GM12864 (cell line): ENCODE data around the gene SCYL2.
"Not testable (repeated sequence)": the region's sequence is repeated elsewhere in the genome, so short reads cannot be mapped to it uniquely, and the experiment has no call there.

Experiments used
- DNase-seq: peaks from one replicate; pipeline ENCODE4 v3.0.0-alpha.2; 2011; ENCODE audit warnings: low read depth
- H3K4me3 ChIP-seq: 2 replicates; pipeline ENCODE4 v1.5.1; 2011; ENCODE audit warnings: mild to moderate bottlenecking, low read depth, low read length, control low read depth
- TF ChIP-seq, protein P1 (sequence below): IDR thresholded peaks from 2 replicates; pipeline ENCODE4 v1.5.1; 2011; ENCODE audit warnings: low read depth, mild to moderate bottlenecking, moderate library complexity, low read length, control low read depth, inconsistent platforms; ENCODE audit errors: missing control alignments

The SCYL2 gene

GRCh38 chr12:100302081-100302480 is 35.1 kb downstream of the SCYL2 start:
- DNase-seq: no peak
- TF ChIP-seq, protein P1, sequence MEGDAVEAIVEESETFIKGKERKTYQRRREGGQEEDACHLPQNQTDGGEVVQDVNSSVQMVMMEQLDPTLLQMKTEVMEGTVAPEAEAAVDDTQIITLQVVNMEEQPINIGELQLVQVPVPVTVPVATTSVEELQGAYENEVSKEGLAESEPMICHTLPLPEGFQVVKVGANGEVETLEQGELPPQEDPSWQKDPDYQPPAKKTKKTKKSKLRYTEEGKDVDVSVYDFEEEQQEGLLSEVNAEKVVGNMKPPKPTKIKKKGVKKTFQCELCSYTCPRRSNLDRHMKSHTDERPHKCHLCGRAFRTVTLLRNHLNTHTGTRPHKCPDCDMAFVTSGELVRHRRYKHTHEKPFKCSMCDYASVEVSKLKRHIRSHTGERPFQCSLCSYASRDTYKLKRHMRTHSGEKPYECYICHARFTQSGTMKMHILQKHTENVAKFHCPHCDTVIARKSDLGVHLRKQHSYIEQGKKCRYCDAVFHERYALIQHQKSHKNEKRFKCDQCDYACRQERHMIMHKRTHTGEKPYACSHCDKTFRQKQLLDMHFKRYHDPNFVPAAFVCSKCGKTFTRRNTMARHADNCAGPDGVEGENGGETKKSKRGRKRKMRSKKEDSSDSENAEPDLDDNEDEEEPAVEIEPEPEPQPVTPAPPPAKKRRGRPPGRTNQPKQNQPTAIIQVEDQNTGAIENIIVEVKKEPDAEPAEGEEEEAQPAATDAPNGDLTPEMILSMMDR: no peak
- H3K4me3 ChIP-seq: no peak overlapping the region

DNA sequence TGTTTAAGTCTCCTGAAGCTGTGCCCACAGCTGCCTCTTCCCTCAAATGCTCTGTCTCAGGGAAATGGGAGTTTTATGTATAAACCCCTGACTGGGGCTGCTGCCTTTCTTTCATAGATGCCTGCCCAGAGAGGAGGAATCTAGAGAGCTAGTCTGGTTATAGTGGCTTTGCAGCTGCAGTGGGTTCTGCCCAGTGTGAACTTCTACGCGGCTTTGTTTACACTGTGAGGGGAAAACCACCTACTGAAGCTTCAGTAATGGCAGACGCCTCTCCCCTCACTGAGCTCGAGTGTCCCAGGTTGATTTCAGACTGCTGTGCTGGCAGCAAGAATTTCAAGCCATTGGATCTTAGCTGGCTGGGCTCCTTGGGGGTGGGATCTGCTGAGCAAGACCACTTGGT is 36.9 kb downstream of the SCYL2 start:
- no peak overlapping the region for H3K4me3 ChIP-seq
- TF ChIP-seq, protein P1: no peak
- no peak for DNase-seq

DNA sequence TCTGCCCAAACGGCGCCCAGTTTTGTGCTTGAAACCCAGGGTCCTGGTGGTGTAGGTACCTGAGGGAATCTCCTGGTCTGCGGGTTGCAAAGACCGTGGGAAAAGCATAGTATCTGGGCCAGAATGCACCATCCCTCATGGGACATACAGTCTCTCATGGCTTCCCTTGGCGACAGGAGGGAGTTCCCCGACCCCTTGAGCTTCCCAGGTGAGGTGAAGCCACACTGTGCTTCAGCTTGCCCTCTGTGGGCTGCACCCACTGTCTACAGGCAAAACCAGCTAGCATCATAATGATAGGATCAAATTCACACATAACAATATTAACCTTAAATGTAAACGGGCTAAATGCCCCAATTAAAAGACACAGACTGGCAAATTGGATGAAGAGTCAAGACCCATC is 37.4 kb downstream of the SCYL2 start:
- not testable (repeated sequence) for DNase-seq, H3K4me3 ChIP-seq

DNA sequence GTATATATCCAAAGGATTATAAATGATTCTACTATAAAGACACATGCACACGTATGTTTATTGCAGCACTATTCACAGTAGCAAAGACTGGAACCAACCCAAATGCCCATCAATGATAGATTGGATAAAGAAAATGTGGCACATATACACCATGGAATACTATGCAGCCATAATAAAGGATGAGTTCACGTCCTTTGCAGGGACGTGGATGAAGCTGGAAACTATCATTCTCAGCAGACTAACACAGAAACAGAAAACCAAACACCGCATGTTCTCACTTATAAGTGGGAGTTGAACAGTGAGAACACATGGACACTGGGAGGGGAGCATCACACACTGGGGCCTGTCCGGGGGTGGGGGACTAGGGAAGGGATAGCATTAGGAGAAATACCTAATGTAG is 41.2 kb downstream of the SCYL2 start:
- not testable (repeated sequence) for H3K4me3 ChIP-seq, DNase-seq

DNA sequence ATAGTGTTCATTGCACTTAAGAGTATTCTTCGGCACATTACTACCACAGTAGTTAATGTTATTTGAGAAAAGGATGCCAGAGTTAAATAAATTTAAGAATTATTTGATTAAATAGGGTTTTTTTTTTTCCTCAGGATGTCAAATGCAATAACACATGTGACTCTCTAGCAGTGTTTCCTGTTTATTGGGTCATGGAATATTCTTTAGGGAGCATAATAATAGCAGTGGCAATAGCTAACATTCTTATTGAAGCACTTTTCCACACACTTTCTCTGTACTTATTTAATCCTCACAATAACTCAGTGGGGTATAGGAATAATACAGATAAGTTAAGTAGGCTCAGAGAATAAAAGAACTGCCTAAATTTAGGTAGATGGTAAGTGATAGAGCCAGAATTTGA is 44.3 kb downstream of the SCYL2 start:
- no peak for DNase-seq
- TF ChIP-seq, protein P1: no peak
- H3K4me3 ChIP-seq: no peak overlapping the region

DNA sequence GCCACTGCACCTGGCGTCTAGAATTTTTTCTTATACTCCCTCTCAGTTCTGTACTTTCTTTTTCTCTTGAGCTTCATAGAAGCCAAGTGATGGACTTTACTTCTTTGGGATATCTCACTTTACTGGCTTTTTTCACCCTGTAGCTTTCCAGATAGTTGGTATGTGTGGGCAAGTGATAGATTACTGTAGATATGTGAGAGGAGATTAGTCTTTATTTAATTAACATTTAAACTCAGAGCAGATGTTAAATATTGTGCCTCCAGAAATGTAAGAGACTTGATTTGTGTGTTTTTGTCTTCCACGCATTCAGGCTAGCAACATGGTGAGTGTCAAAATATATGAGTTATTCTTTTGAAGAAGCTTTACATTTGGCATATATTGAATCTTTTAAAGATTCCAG is 50.4 kb downstream of the SCYL2 start:
- TF ChIP-seq, protein P1: no peak
- DNase-seq: no peak
- no peak overlapping the region for H3K4me3 ChIP-seq

- no peak for DNase-seq
- no peak overlapping the region for H3K4me3 ChIP-seq
- TF ChIP-seq, protein P1: no peak
These were observed 57.5 kb downstream of the SCYL2 start for GRCh38 chr12:100324498-100324897.

GRCh38 chr12:100326208-100326607 is 59.2 kb downstream of the SCYL2 start:
- no peak for DNase-seq
- TF ChIP-seq, protein P1: no peak
- H3K4me3 ChIP-seq: no peak overlapping the region
